ENCODE results near the gene GMPR2.

DNA sequence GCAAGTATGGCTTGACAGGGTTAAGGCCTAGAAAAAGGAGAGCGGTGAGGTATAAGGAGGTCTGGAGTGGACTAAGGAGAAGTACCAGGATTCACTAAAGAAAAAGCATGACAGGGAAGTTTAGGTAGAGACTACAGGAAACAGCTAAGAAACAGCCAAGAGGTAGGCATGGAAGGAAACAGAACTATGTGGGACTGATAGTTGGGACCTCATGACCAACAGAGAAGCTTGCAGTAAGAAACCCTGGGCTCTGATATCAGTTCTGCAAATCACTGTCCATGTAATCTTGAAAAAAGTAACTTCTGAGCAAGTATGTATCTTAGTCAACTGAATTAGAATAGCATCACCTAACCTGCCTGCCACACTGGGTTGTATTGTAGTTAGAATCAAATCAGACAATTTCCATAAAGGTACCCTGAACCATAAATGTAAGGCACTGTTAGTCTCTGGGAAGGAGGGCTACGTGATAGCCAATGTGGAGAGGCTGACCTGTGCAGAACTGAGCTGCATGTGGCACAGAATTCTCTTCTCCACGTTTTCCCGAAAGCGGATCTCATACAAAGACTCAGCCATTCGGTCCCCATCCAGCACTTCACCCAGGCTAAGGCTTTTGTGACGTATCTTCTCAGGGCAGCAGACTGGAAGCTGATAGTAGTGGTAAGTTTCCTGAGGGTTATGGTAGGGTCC lies 38.4 kb upstream of the GMPR2 start:
- TF ChIP-seq EZH2phosphoT487 (IDR thresholded peaks at IDR 0.05; ENCODE audit: low read depth): no peak
- TF ChIP-seq, protein P1, sequence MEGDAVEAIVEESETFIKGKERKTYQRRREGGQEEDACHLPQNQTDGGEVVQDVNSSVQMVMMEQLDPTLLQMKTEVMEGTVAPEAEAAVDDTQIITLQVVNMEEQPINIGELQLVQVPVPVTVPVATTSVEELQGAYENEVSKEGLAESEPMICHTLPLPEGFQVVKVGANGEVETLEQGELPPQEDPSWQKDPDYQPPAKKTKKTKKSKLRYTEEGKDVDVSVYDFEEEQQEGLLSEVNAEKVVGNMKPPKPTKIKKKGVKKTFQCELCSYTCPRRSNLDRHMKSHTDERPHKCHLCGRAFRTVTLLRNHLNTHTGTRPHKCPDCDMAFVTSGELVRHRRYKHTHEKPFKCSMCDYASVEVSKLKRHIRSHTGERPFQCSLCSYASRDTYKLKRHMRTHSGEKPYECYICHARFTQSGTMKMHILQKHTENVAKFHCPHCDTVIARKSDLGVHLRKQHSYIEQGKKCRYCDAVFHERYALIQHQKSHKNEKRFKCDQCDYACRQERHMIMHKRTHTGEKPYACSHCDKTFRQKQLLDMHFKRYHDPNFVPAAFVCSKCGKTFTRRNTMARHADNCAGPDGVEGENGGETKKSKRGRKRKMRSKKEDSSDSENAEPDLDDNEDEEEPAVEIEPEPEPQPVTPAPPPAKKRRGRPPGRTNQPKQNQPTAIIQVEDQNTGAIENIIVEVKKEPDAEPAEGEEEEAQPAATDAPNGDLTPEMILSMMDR (IDR thresholded peaks at IDR 0.05; ENCODE audit: low read depth, low read length): no peak

Measured in OCI-LY3 (cell line).